K562 (cell line): ENCODE measurements around the gene IARS1. TPM values are rescaled to one million over a fixed set of nuclear protein-coding genes. Genes with fewer than 3 reads are reported as not detected.

Experiments used
- ATAC-seq: fragments of 200-7000 bp; cut with Tn5 transposase; 3 replicates; pipeline ENCODE4 v1.9.1; 2020; ENCODE audit warnings: moderate library complexity
- BruUV-seq: library from RNA; stranded (reverse); fragments of 400-500 nt; replicated peaks from 2 replicates; lab custom pipeline; 2021; lab: Mats Ljungman, UMichigan
- CTCF ChIA-PET: fragments of 300-600 bp; formaldehyde crosslinking; extraction: SDS; loops from one replicate; lab custom pipeline; 2021; ENCODE audit warnings: low intra/inter-chr PET ratio; lab: Yijun Ruan, JAX
- POLR2A ChIA-PET: fragments of 300-600, 350-650 bp; sonication (Branson Sonifier 250); formaldehyde crosslinking; extraction: SDS; loops from one replicate; lab custom pipeline; 2021; ENCODE audit warnings: antibody characterized with exemption, inconsistent platforms; lab: Yijun Ruan, JAX
- DNase-seq, 4 experiments: peaks; one replicate each; pipeline versions ENCODE4 v3.0.0 to v3.0.0-alpha.2; 2011 to 2018; ENCODE audit warnings: low spot score in 3 of 4, mixed read lengths in 3 of 4; ENCODE audit errors: extremely low read depth in 1 of 4
- FAIRE-seq: peaks from 2 replicates; lab custom pipeline; 2011; peaks lifted over from hg19 to GRCh38; lab: Jason Lieb, UNC
- H2AFZ ChIP-seq: 2 replicates; pipeline ENCODE4 v1.6.0; 2011; ENCODE audit warnings: low read depth, low read length, control low read depth, inconsistent platforms
- H3K27ac ChIP-seq: fragments of 200-600 bp; 3 replicates; pipeline ENCODE4 v1.8.0; 2011; ENCODE audit warnings: low read depth, mild to moderate bottlenecking, control low read depth, inconsistent platforms, low read length, moderate library complexity, mixed read lengths; ENCODE audit errors: extremely low read depth
- H3K27me3 ChIP-seq, 2 experiments: fragments of 300-600 bp in 1 of 2; 2 replicates in 1 of 2; 3 replicates in 1 of 2; pipeline versions ENCODE4 v1.6.0 to v1.8.0; 2011; ENCODE audit warnings: inconsistent platforms in 2 of 2, low read length in 2 of 2, mild to moderate bottlenecking in 1 of 2, mixed read lengths in 1 of 2, moderate library complexity in 1 of 2; ENCODE audit not compliant: control insufficient read depth in 2 of 2, insufficient read depth in 2 of 2
- H3K36me3 ChIP-seq: fragments of 300-600 bp; 3 replicates; pipeline ENCODE4 v1.8.0; 2011; ENCODE audit warnings: mild to moderate bottlenecking, low read length, inconsistent platforms; ENCODE audit not compliant: control insufficient read depth, insufficient read depth
- H3K4me1 ChIP-seq, 2 experiments: fragments of 200-600 bp in 1 of 2; replicated peaks in 1 of 2; 2 replicates in 1 of 2; 3 replicates in 1 of 2; pipeline versions ENCODE4 v1.5.1 to v1.8.0; 2011; ENCODE audit warnings: inconsistent platforms in 2 of 2, low read length in 2 of 2, mild to moderate bottlenecking in 1 of 2, mixed read lengths in 1 of 2, moderate library complexity in 1 of 2; ENCODE audit not compliant: control insufficient read depth in 2 of 2, insufficient read depth in 2 of 2
- H3K4me2 ChIP-seq: 2 replicates; pipeline ENCODE4 v1.6.1; 2011; ENCODE audit warnings: low read length, control low read depth, inconsistent platforms, mixed read lengths; ENCODE audit not compliant: insufficient read depth
- H3K4me3 ChIP-seq: fragments of 200-600 bp; sonication (generic), shearing (Covaris generic); 2 replicates; pipeline ENCODE4 v1.5.1; 2016; ENCODE audit warnings: control low read depth, inconsistent platforms
- H3K79me2 ChIP-seq: fragments of 200-600 bp; 3 replicates; pipeline ENCODE4 v1.8.0; 2011; ENCODE audit warnings: low read length, inconsistent platforms; ENCODE audit not compliant: control insufficient read depth, insufficient read depth
- H3K9ac ChIP-seq, 2 experiments: 2 replicates each; pipeline versions ENCODE4 v1.6.0 to v1.6.1; 2011; ENCODE audit warnings: low read depth in 2 of 2, low read length in 2 of 2, control low read depth in 1 of 2, inconsistent platforms in 1 of 2, mild to moderate bottlenecking in 1 of 2, mixed read lengths in 1 of 2; ENCODE audit not compliant: insufficient read depth in 1 of 2
- H3K9me1 ChIP-seq: one replicate; pipeline ENCODE4 v1.6.0; 2011; ENCODE audit warnings: inconsistent platforms, mild to moderate bottlenecking, low read length, moderate library complexity; ENCODE audit not compliant: control insufficient read depth, insufficient read depth
- H3K9me3 ChIP-seq: replicated peaks from 2 replicates; pipeline ENCODE4 v1.5.1; 2011; ENCODE audit warnings: low read depth, low read length, inconsistent platforms; ENCODE audit not compliant: control insufficient read depth, insufficient read depth
- H4K20me1 ChIP-seq: replicated peaks from 2 replicates; pipeline ENCODE4 v1.6.1; 2011; ENCODE audit warnings: low read length, inconsistent platforms, mixed read lengths; ENCODE audit not compliant: control insufficient read depth, insufficient read depth
- DEAF1 ChIP-seq: fragments of 450-650 bp; formaldehyde crosslinking; IDR thresholded peaks from 2 replicates; pipeline ENCODE4 v1.4.0; 2020; ENCODE audit warnings: mild to moderate bottlenecking, moderate library complexity
- GATAD2B ChIP-seq: fragments of 450-650 bp; IDR thresholded peaks from 2 replicates; pipeline ENCODE4 v1.6.1; 2017; ENCODE audit warnings: mild to moderate bottlenecking, borderline replicate concordance
- MED1 ChIP-seq: sonication (generic); formaldehyde crosslinking; IDR thresholded peaks from 2 replicates; pipeline ENCODE4 v1.8.1; 2023; ENCODE audit warnings: missing genetic modification reagents, borderline replicate concordance
- MTA3 ChIP-seq: fragments of 450-650 bp; formaldehyde crosslinking; IDR thresholded peaks from 2 replicates; pipeline ENCODE4 v1.6.1; 2017; ENCODE audit warnings: mild to moderate bottlenecking, borderline replicate concordance
- RBBP5 ChIP-seq: fragments of 200-600 bp; sonication (generic); IDR thresholded peaks from 2 replicates; pipeline ENCODE4 v1.6.1; 2012; ENCODE audit warnings: borderline replicate concordance, mild to moderate bottlenecking, low read length, control low read depth, inconsistent platforms; ENCODE audit not compliant: insufficient read depth, poor library complexity, severe bottlenecking
- TCF3 ChIP-seq: sonication (generic); formaldehyde crosslinking; IDR thresholded peaks from 2 replicates; pipeline ENCODE4 v1.4.0; 2020; ENCODE audit warnings: mild to moderate bottlenecking, missing genetic modification reagents
- ZMIZ1 ChIP-seq, 2 experiments: fragments of 150-350 bp in 1 of 2; IDR thresholded peaks; 2 replicates each; pipeline ENCODE4 v1.6.1; 2012 to 2016; ENCODE audit warnings: low read depth in 2 of 2, low read length in 2 of 2, mild to moderate bottlenecking in 1 of 2, moderate library complexity in 1 of 2
- ZNF197 ChIP-seq: fragments of 200-800 bp; sonication (Bioruptor generic); IDR thresholded peaks from 2 replicates; pipeline ENCODE4 v1.6.1; 2016; ENCODE audit warnings: low read depth, missing genetic modification characterization, missing compliant biosample characterization
- ZNF263 ChIP-seq: sonication (generic); formaldehyde crosslinking; IDR thresholded peaks from 2 replicates; pipeline ENCODE4 v1.8.0; 2022; ENCODE audit warnings: mild to moderate bottlenecking, missing genetic modification reagents, borderline replicate concordance
- ZNF431 ChIP-seq: sonication (generic); formaldehyde crosslinking; IDR thresholded peaks from 2 replicates; pipeline ENCODE4 v1.8.0; 2022; ENCODE audit warnings: mild to moderate bottlenecking, missing genetic modification reagents
- ZNF639 ChIP-seq, 2 experiments: fragments of 200-800 bp in 1 of 2; sonication (Bioruptor generic) in 1 of 2; sonication (generic) in 1 of 2; formaldehyde crosslinking in 1 of 2; IDR thresholded peaks in 1 of 2; conservative IDR thresholded peaks in 1 of 2; 2 replicates each; pipeline versions ENCODE4 v1.5.0 to v1.6.1; 2016 to 2020; ENCODE audit warnings: missing compliant biosample characterization in 1 of 2, missing genetic modification characterization in 1 of 2, missing genetic modification reagents in 1 of 2
- ZNF655 ChIP-seq: fragments of 250-450 bp; sonication (Bioruptor Pico); IDR thresholded peaks from 2 replicates; pipeline ENCODE4 v1.5.0; 2021
- WGBS: fragments of 100-300 bp; shearing (Covaris generic); methylation state at CpG from one replicate; pipeline ENCODE4 v1.1.6; 2016; ENCODE audit warnings: low coverage, mixed read lengths; ENCODE audit not compliant: insufficient coverage; ENCODE audit errors: missing lambda C conversion rate; 5-methylcytosine and 5-hydroxymethylcytosine counted together
- in situ Hi-C: fragments of 300-500 bp; cut with MboI; formaldehyde crosslinking; loops from 4 replicates; pipeline ENCODE4 v1.15.0; 2018; ENCODE audit warnings: inconsistent platforms, mixed read lengths
- intact Hi-C: fragments of 100-400 bp; cut with micrococcal nuclease; formaldehyde crosslinking; loops from 2 replicates; pipeline ENCODE4 v1.14.2; 2022
- polyA plus RNA-seq, 8 experiments: library from polyadenylated mRNA; depleted of rRNA in 4 of 8; stranded (reverse) in 5 of 8; unstranded in 3 of 8; fragments of >200 nt; fragmentation: Nextera tagmentation in 2 of 8; fragmentation: Illumina TruSeq in 1 of 8; extraction: Ambion mirVana in 2 of 8; extraction: Trizol in 1 of 8; gene quantifications; 2 replicates each; pipeline versions ENCODE4 v1.2.1 to v1.2.3, GENCODE V29; 2011 to 2014; ENCODE audit warnings: inconsistent platforms in 1 of 8, missing spikeins in 1 of 8
- total RNA-seq, 7 experiments: library from RNA; depleted of rRNA in 6 of 7; stranded (reverse); fragments of >200 nt in 6 of 7; fragmentation: Illumina TruSeq in 2 of 7; extraction: Trizol in 2 of 7; gene quantifications; 2 replicates each; pipeline versions ENCODE4 v1.2.1 to v1.2.3, GENCODE V29; 2011 to 2021; ENCODE audit warnings: low replicate concordance in 1 of 7

Gene IARS1
- total and polyA plus RNA-seq, 9 of the 15 experiments (the other 6 are each of a cell fraction or from before 2014, with no cell fraction given) = 119 to 371 (median 234) TPM

DNA sequence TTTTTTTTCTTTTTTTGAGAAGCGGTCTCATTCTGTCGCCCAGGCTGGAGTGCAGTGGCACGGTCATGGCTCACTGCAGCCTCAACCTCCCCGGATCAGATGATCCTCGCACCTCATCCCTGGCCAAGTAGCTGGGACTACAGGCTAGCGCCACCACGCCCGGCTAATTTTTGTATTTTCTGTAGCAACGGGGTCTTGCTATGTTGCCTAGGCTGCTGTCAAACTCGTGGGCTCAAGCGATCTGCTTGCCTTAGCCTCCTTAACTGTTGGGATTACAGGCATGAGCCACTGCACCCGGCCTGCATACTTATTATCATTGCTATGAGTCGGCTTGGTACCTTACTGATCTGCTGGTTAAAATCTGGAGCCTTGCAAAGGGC, 790 bp upstream of the IARS1 start (continued):
- TF ChIP-seq ZNF263 (0 out of 2 replicates have a peak, but pooled peaks have one; percentile 10), ZNF639 (CRISPR knock-in tag; conservative IDR thresholded peaks at IDR 0.05 in 1 of 2, IDR thresholded peaks at IDR 0.05 in 1 of 2) (0 out of 4 replicates have a peak, but pooled peaks of 1 of the 2 experiments have one; percentile 5)
- TF ChIP-seq, all 486 proteins: peak for 8

- H3K9ac ChIP-seq = peak overlapping the region; percentile 96 to 100
- peaks cover 69% of the 10 kb centered on the region for H3K36me3 ChIP-seq
- peaks cover 7 to 23% of the 10 kb centered on the region in 2 experiments for H3K4me1 ChIP-seq
- FAIRE-seq (no peak), DNase-seq (no peak), ATAC-seq (no peak)
- intact Hi-C loops = loop anchor here (2.0 kb wide), 1 partner anchor 32 kb away; the partner anchor contains the start of genes CENPP and NOL8
- 1% methylated on average over 5 of the region's 5 CpGs for WGBS
- H3K79me2 ChIP-seq = peaks cover 81% of the 10 kb centered on the region
- no peaks in the 10 kb centered on the region for H3K27me3 ChIP-seq
- peak overlapping the region; percentile 80 for H2AFZ ChIP-seq
- H3K9me3 ChIP-seq = no peaks in the 10 kb centered on the region
- peak overlapping the region; percentile 100 for H3K4me2 ChIP-seq
- in situ Hi-C loops = no loop called here
- H3K4me3 ChIP-seq = peak overlapping the region; percentile 70
- H4K20me1 ChIP-seq = peaks cover 5% of the 10 kb centered on the region
- BruUV-seq = no TSS peak
- CTCF ChIA-PET = no interaction called here
- POLR2A ChIA-PET = no interaction called here
- H3K27ac ChIP-seq = peak overlapping the region; percentile 97
- H3K9me1 ChIP-seq = no peaks in the 10 kb centered on the region
- no peak for TF ChIP-seq TCF3 (CRISPR knock-in tag)
- TF ChIP-seq GATAD2B = peak; percentile 37; the same call in 1 of the 2 replicates
- no peak for TF ChIP-seq RBBP5
- TF ChIP-seq ZNF197 (CRISPR knock-in tag) = no peak
- TF ChIP-seq ZNF655 (CRISPR knock-in tag) = no peak
- TF ChIP-seq ZNF431 (CRISPR knock-in tag) = no peak
- no peak for TF ChIP-seq MED1 (CRISPR knock-in tag)
- TF ChIP-seq MTA3 = no peak
- TF ChIP-seq DEAF1 (CRISPR knock-in tag) = no peak
- no peak for TF ChIP-seq ZMIZ1 (IDR thresholded peaks at IDR 0.05; ENCODE audit: low read depth in 2 of 2, low read length in 2 of 2)
These were observed 482 bp downstream of the IARS1 start for GRCh38 chr9:92293075-92293354.
